HuH-7 (cell line): ENCODE results near the gene FRG2B.
"Not testable (repeated sequence)": the region's sequence is repeated elsewhere in the genome, so short reads cannot be mapped to it uniquely, and the experiment has no call there.

Source experiments
- DNase-seq: peaks from one replicate; pipeline ENCODE4 v3.0.0; 2011; ENCODE audit warnings: low spot score

The FRG2B gene

GRCh38 chr10:133599869-133600268 lies 26.7 kb downstream of the FRG2B start:
- DNase-seq, result not testable (repeated sequence)

GRCh38 chr10:133592716-133593115 lies 33.9 kb downstream of the FRG2B start:
- no peak for DNase-seq

GRCh38 chr10:133590970-133591359 lies 35.6 kb downstream of the FRG2B start:
- no peak for DNase-seq

GRCh38 chr10:133590226-133590969 lies 36.2 kb downstream of the FRG2B start:
- DNase-seq, result no peak

GRCh38 chr10:133577037-133577436 lies 49.6 kb downstream of the FRG2B start:
- not testable (repeated sequence) for DNase-seq
